ENCODE measurements around the gene FRMD3.
A peak's percentile ranks its signal among the peaks of the same experiment; 100 is the strongest.

The FRMD3 gene

DNA sequence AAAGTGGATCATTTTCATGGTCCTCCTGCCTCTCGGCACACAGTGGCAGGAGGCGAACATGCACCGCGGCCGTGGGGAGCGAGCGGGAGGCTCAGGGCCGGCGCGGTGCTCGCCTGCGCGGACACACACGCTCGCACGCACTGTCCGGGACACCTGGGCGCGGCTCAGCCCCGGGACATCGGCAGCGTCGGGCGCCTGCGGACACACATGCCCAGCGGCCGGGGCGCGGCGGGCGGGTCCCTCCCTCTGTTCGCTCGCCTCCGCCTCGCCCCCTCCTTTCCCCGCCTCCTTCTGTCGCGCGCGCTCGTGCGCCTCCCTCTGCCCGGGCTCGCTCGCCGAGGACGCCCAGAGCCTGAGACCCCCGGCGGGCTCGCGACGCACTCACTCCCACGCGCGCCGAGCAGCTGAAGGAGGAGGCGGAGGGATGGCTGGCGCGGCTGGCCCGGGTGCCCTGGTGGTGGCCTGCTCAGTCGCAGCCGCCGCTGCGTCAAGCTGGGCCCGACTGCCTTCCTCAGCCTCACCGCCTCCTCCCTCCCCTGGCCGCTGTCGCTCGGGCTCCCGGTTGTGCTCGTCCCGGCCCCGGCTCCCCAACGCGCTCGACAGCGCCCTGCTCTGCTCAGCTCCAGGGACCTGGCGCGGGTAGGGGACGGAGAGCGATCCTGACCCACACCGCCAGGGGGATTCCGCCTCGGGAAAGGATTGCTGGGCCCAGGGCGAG lies at the start of gene FRMD3:
Gene FRMD3 (minus strand): TSS at position 230 of the 718 bp plus-strand sequence. CDS start 170 bp downstream, at position 60.
- peak; percentile 9 to 10 for DNase-seq (ENCODE audit: low read depth in 2 of 2)

DNA sequence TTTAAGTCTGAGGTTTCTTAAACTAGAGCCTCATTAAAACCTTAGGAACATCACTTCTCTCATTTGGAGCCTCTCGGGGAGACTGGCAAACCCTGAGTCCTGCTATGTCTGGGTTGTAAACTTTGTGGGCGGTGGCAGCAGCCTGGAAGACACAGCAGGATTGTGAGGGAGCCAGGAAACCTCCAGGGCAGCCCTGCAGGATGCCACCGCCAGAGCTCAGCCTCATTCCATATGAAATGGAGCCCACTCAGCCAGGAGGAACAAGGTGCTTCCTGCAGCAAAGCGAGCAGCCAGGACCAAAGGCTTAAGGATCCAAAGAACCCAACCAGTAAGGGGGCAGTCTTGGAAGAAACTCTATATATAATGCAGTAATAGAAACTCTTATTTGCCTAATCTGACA lies 46.8 kb upstream of the FRMD3 start:
- no peak for DNase-seq (ENCODE audit: low read depth in 2 of 2)

DNA sequence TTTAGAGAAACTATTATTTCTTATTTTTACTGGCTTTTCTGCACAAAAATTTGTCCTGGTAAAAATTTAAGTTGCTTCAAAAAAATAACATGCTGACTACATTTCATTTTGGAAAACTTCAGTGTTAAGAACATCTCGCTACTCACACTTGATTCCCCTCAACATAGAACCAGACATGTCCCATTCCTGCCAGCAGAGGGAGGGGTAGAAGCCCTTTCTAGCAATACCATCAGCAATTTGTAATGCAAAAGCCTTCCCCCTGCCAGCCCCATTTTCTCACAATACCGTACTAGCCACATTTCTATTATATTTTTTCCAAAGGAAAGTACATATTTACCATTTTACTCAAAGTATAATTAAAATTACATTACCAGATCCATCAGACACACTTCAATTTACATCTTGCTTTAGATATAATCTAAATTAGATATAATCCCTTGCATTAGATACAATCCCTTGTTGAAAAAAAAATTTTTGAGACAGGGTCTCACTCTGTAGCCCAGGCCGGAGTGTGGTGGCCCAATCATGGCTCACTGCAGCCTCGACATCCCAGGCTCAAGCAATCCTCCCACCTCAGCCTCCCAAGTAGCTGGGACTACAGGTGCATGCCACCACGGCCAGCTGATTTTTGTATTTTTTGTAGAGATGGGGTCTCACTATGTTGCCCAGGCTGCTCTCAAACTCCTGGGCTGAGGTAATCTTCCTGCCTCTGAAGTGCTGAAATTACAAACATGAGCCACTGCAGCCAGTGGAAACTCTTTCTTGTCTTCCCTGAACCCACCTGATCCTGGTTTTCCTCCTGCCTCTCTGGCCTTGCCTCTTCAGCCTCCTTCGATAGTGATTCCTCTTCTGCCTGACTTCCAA lies 45.2 kb upstream of the FRMD3 start:
- DNase-seq (ENCODE audit: low read depth in 2 of 2), result peak in 1 of 2 donors; percentile 8

DNA sequence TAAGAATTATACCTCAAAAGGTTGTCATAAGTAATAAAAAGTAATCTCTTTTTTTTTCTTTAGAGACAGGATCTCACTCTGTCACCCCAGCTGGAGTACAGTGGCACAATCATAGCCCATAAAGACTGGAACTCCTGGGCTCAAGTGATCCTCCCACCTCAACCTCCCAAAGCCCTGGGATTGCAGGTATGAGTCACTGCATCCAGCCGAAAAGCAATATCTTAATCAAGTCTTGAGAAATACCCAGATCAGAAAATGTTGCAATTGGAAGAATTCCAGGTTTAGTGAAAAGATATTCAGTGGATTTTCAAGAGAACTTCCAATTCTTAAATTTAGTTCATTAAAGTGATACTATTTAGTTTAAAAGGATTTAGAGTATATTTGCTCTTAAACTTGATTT lies 43.8 kb upstream of the FRMD3 start:
- DNase-seq (ENCODE audit: low read depth in 2 of 2), result no peak

DNA sequence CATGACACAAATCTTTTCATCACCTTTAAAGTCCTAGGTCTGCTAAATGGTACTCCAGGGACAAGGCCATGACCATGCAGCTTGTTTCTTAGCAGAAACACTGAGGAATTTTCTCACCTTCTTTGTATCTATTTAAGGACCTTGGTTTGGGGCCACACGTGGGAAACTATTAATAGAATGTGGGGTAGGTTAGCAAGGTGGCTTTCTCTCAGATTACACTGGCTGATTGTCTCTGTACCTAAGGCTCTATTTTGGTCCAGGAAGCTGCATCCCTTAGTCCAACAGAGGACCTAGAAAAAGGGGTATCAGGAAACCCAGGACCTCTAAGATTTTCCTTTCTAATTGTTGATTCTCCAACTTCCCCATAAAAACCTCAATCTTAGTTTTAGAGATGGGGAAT lies 36.3 kb upstream of the FRMD3 start:
- DNase-seq (ENCODE audit: low read depth in 2 of 2), result no peak

DNA sequence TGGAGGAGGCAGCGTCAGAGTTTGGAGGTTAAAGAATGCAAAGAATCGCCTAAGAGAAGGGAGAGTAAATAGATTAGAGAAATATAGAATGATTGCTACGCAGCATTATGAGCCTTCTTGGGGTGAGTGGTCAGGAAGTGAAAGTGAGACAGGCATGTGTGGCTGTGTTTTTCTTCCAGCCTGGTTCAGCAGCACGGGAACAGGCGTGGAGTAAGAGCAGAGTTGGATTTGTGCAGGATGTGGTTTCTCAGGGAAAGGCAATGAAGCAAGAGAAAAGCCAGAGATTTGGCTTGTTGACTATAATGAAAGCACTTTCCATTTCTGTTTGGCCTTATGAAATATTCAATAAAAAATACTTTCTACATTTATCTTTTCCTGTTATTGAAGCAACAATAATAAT lies 34.3 kb upstream of the FRMD3 start:
- no peak for DNase-seq (ENCODE audit: low read depth in 2 of 2)

DNA sequence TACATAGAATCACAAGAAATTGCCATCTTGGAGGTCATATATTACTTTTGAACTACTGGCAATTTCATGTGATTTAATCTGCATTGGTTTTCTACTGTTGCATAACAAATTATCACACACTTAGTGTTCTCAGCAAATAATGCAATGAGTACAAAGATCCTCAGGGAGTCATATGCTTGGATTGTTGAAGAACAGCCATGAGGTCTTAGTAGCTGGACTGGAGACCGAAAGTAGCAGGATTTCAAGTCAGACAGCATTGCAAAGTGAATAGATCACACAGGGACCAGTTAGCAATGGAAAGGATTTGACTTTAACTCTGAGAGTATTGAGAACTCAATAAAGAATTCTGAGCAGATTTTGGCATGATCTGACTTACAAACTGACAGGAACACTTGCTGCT lies 32.2 kb upstream of the FRMD3 start:
- no peak for DNase-seq (ENCODE audit: low read depth in 2 of 2)

DNA sequence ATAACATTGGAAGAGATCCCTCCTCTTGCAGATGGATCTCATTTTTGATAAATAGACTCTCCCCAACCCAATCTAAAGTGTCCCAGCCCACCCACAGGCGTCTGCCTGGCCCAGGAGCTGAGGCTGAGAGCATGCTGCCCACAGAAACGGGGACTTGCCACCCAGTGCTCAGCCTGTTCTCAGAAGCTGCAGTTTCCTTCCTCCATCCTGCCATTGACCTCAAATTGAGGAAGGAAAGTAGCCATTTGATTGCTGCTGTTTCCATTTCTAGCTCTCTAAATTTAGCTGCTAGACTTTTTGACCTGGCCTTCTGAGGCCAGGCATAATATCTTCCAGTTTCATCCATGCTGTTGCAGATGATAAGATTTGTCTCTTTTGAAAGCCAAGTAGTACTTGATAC lies 31.1 kb upstream of the FRMD3 start:
- DNase-seq (ENCODE audit: low read depth in 2 of 2), result no peak

DNA sequence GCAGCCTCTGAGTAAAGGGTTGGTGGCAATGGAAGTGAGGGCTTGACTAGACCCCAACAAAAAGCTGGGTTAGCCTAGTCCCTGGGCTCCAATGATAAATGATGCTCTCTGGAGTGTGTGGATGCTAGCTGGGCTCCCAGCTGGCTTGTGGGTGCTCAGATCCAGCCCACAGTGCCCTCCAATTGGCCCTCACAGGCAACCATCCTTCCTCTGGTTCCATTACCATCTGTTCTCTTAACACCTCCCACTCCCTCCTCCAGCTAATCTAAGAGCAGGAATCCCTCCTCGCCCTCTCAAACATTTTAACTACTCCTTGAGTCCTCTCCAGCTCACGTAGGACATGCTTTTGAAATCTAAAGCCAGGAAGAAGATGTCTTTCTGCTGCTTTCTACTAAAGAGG lies 25.2 kb upstream of the FRMD3 start:
- DNase-seq (ENCODE audit: low read depth in 2 of 2), result no peak

DNA sequence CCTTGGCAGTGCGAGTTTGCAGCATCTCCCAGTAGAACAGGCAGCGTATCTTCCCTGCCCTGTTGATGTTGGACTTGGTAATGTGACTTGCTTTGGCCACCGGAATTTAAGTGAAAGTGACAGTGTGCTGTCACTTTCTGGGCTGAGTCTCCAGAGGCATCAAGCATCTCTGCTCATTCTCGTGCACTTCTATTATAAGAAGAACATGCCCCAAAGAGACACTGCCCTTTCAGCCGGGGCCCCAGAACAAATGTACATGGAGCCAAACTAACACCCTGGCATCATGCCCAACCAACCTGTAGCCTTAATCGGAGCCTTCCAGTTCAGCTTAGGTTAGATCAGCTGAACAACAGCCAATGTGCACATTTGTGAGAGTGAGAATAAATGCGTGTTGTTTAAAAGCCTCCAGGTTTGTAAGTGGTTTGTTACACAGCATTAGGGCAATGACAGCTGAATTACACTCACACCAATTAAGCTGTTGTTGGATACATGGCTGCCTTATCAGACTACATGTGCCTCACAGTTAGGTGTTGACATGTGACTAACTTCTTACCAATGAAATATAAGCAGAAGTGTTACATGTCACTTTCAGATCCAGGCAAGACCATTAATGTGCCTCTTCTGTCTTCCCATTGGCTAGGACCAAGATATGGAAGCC lies 22.1 kb upstream of the FRMD3 start:
- DNase-seq (ENCODE audit: low read depth in 2 of 2), result no peak

DNA sequence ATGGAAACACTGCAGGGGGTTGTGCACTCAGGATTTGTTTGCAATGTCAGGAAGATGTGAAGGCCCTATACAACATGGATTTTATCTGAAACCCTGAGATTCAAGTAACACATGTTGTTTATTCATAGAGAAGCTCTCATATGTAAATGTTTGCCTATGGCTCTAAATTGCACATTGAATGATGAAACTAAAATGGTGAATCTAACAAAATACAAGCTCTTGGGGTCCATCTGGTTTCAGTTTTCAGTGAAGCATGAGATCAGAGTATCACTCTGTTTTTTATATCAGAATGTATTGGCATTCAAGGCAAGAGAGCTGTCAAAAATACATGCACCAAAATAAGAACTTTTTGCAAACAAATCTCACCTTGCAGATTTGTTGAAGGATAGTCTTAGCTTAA lies 19.6 kb upstream of the FRMD3 start:
- DNase-seq (ENCODE audit: low read depth in 2 of 2), result no peak

DNA sequence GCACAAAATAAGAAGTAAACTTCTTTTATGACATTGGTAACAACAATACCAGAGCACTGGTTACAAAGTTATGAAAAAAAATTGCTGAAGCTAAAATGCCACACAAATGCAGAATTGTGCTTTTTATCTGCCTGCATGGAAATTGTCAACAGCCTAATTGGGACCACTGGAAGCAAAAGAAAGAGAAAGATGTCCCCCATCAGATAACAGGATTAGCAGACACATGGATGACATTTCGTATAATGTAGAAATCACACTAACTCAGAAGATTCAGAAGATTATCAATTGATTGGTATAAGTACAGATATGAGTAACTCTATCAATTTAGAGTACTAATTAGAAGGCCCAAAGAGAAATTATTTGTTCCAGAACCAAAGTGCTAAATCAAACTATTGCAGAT lies 19.1 kb upstream of the FRMD3 start:
- no peak for DNase-seq (ENCODE audit: low read depth in 2 of 2)

DNA sequence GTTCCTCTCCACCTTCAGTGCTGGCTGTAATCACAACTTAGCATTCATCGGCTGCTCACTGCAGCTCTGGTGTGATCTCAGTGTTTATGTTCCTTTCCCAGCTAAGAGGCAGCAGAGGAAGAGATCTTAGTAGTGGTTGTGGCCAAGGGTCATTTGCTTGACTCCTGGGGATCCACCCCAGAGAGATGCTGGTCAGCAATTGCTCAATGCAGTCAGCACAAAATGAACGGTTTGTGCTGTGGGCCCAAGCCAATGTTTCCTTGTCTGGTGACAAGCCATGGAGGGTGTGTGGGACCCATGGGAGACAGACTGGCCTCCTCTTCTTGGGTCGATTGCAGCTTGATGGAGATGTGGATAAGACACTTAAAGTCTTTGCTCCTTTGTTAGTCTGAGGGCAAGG lies 16.1 kb upstream of the FRMD3 start:
- DNase-seq (ENCODE audit: low read depth in 2 of 2), result no peak

DNA sequence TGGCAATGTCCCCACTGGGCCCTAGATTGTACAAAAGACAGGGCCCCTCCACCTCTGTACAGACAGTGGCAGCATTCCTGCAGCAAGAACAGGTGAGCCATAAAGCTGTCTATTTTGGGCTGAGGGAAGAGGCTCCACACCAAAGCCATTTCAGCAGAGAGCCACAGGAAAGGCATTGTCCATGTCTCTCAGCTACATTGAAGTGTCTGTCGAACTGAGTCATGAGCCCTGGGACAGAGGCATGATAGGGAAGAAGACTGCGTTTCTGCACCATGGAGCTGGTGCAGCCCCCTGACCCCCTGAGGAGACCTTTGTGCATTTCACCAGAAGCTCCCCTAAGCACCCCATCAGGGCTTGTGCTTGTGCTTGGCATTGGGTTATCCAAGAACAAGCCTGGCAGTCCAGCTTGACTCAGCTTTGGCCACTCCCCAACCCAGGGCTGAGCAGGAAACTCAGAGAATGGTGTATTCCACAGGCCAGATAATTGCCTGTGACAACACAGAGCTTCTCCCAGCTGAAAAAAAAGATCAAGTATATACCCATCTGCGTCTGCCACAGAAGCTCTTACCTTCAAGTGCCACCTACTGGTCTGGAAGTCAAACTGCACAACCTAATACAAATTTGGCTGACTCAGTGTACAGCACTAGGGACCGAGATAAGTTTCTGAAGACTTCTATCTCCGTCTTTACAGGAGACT lies 5.9 kb upstream of the FRMD3 start:
- DNase-seq (ENCODE audit: low read depth in 2 of 2), result no peak

DNA sequence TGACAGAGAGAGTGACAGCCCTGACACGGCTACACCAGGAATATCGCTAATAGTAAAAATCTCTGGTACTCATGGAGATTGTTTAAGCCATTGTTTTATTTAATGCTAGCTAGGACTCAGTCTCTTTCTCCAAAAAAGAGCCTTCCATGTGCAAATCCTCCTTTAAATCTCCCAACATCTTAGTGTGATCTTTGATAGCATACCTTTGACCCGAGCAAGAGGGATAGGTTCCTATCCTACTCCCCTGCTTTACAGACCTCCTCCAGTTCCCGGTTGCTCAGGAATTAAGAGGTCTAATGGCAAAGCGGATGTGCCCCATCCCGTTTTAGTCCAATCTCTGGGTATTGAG lies 663 bp upstream of the FRMD3 start:
- no peak for DNase-seq (ENCODE audit: low read depth in 2 of 2)

DNA sequence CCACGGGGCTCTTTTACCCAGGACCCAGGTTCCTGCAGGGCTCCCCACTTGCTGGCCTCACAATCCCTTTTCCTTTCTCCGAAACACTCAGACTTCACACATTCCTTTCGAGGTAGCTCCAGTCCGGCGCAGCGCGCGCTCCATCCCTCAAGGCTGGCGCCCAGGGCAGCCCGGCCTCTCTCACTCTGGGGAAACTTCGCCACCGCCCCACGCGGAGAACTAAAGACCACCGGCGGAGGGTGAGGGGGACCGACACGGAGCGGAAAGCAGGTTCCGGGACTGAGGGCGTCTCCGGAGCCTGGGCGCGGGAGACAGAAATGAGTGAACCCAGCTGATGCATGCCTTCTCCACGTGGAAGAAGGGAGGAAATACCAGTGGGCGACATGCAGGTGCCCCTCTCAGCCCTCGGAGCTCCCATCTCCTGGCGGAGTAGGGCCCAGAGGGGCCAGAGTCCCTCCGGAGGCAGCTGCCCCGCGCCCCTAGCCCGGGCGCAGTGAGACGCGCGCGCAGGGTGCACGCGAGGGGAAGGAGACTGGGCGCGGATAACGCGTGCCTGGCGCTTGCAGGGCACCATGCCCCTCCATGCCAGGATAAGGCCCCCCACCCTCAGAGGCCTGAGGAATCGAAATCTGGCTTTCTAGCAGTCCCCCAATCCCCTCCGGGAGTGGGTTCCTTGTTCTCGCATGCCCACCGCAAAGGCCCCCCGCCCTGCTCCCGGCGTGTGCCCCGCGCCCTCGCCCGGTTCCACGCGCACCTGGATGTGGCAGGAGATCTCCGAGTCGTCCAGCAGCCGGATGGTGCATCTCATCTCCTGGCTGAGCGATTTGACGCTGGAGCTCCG lies 650 bp downstream of the FRMD3 start:
- no peak for DNase-seq (ENCODE audit: low read depth in 2 of 2)

DNA sequence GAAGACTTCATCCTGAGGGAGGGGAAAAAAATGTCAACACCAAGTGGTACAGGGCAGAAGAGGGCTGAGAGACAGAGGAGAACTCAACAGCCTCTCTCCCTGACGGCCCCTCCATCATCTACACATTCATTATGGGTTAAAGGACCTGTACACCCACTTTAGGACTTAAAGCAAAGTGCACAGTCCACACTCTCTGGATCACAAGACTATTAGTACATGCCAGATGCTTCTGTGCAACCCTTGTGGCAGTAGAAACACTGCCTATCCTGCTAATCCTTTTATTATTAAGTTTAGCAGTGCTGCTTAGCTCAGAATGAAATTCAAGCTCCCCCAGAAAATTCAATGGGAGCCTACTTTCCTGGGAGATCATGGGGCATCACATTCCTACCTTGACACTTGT lies 1.9 kb downstream of the FRMD3 start:
- no peak for DNase-seq (ENCODE audit: low read depth in 2 of 2)

DNA sequence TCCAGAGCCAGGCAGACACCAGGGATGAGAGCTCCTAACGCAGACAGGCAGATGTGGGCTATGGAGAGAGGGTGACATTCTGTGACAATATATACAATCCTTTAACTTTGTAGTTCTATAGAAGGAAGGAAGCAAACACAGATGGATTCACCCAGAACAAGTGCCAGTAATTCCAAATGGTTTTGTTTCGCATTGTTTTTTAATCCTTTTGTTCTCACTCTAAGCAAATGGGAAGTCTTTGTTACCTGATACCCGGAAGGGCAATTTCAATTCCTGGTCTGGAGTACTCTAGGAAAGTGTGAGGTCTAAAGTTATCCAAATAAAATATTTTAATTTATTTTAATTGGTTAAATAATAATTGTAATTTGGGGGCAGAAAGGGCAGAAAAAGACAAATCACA lies 2.5 kb downstream of the FRMD3 start:
- DNase-seq (ENCODE audit: low read depth in 2 of 2), result no peak

DNA sequence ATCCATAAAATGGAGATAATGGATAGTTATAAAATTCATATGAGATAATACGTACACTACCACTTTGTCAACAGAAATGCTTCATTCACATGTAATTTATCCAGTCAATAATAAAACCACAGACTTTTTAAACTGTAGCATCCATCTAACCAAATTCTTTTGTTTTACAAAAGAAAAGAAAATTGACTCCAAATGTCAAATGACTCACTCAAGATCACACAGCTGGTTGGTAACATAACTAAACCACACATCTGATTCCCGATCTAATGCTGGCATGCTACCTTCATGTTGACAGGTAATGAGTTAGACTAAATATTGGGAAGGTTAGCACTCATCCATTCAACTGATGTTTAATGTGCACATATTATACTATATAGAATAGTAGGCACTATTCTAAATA lies 4.9 kb downstream of the FRMD3 start:
- no peak for DNase-seq (ENCODE audit: low read depth in 2 of 2)

DNA sequence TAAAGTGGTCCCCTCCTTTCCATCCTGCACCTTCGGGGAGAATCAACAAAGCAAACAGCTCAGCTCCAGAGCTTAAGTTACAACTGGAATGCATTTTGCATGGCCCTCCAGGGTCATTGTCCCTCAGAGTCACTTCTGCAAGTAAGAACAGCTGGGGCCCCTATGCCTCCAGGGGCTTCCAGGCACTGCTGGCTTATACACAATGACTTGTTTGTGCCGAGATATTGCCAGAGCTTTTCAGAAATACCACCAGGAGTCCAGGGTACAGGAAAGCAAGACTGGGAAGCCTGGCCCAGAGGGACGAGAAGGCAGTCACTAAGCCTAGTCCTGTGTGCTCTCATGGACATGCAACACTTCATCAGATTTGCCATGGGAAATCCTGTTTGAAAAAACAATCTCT lies 11.3 kb downstream of the FRMD3 start:
- DNase-seq (ENCODE audit: low read depth in 2 of 2), result no peak

DNA sequence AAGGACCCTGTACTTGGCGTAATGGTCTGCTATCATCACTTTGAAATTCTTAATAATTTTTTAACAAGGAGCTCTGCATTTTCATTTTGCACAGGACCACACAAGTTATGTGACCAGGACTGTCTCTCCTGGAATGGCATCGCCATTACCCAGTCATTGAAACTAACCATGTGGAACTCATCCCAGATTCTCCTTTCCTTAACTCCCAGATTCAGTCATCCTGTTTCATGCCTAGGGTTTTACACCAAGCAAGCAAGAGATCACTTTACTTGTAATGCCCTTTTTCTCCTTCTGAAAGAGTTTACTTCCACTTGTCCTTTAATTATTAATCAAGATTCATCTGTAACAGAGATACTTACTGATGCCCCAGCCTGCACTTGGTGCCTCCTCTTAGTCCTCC lies 12.0 kb downstream of the FRMD3 start:
- no peak for DNase-seq (ENCODE audit: low read depth in 2 of 2)
